Measurements from ENCODE around the gene CFP. TPM values are rescaled to one million over a fixed set of nuclear protein-coding genes. Genes with fewer than 3 reads are reported as not detected.

CFP gene
- total and polyA plus RNA-seq, 2 donors (not counting 1 experiment from before 2014, with no cell fraction given), result 0.59 to 3.8 TPM

GRCh38 chrX:47573341-47574075 is 56.2 kb downstream of the CFP start:
- Histone ChIP-seq H3K9me3 (ENCODE audit: control extremely low read depth in 1 of 3, control insufficient read depth in 2 of 3, insufficient read depth in 1 of 3, low read length in 2 of 3) (no peaks in the 10 kb centered on the region), H3K4me2 (replicated peaks; ENCODE audit: low read depth, low read length, poor library complexity, severe bottlenecking) (no peak overlapping the region), H4K20me1 (ENCODE audit: control insufficient read depth, insufficient read depth, low read length, poor library complexity, severe bottlenecking) (peaks cover 6% of the 10 kb centered on the region), H3K4me1 (ENCODE audit: control insufficient read depth in 2 of 2, insufficient read depth in 2 of 2, low read length in 2 of 2) (no peaks in the 10 kb centered on the region), H3K79me2 (ENCODE audit: control insufficient read depth, insufficient read depth, low read length) (no peaks in the 10 kb centered on the region), H3K9ac (ENCODE audit: low read length) (no peak overlapping the region), H2AFZ (ENCODE audit: insufficient read depth, low read depth, low read length, poor library complexity, severe bottlenecking) (no peak overlapping the region), H3K27ac (ENCODE audit: low read length in 2 of 2) (no peak overlapping the region), H3K27me3 (replicated peaks in 1 of 4; ENCODE audit: control extremely low read depth in 1 of 4, control insufficient read depth in 3 of 4, insufficient read depth in 4 of 4, low read length in 3 of 4) (peaks cover 0 to 7% (median 0%) of the 10 kb centered on the region in 4 experiments), H3K36me3 (replicated peaks in 1 of 2; ENCODE audit: control extremely low read depth in 1 of 2, control insufficient read depth in 1 of 2, extremely low read depth in 1 of 2, insufficient read depth in 2 of 2, low read length in 1 of 2) (peaks cover 0 to 24% of the 10 kb centered on the region in 2 experiments), H3K4me3 (ENCODE audit: control extremely low read depth in 1 of 5, extremely low read depth in 1 of 5, insufficient read depth in 1 of 5, low read depth in 2 of 5, low read length in 4 of 5) (no peak overlapping the region)
- POLR2A ChIA-PET, result interaction anchor here (0.6 kb wide), 2 partner anchors 11 to 78 kb away, joined by 3 to 4 read pairs; no protein-coding TSS in a partner anchor
- Mint-ChIP-seq H3K4me1 (peaks cover 3% of the 10 kb centered on the region), H3K27me3 (peaks cover 19% of the 10 kb centered on the region), H3K27ac (no peak overlapping the region), H3K4me3 (no peak overlapping the region), H3K9me3 (ENCODE audit: insufficient read depth) (no peaks in the 10 kb centered on the region)
- intact Hi-C loops (cut with micrococcal nuclease), result no loop called here
- ATAC-seq (ENCODE audit: low read depth) (no peak), DNase-seq (no peak)
- TF ChIP-seq EZH2 (IDR thresholded peaks at IDR 0.05; ENCODE audit: borderline replicate concordance, insufficient read depth, low read depth, low read length, poor library complexity, severe bottlenecking) (no peak), CTCF (IDR thresholded peaks at IDR 0.05) (no peak)
- CTCF ChIA-PET, result no interaction called here
- whole genome bisulfite sequencing (ENCODE audit: insufficient coverage), result 75% methylated on average over 17 of the region's 20 CpGs

Small RNA genes lying within 50 kb of the gene (small RNA-seq; reads per million reads assigned to genes)
- gene MIR4769 (ENCODE audit: insufficient read length, low read depth, low replicate concordance), result not detected

Other genes with a start within 250 kb of the CFP start
- 17.4 and 18.9 TPM in 2 replicates for gene ZNF41, start 146.7 kb downstream of the CFP start, total RNA-seq
- gene ZNF41, start 146.7 kb downstream of the CFP start, polyA plus RNA-seq, result 5.5 and 5.7 TPM in 2 replicates
- 103 and 127 TPM in 2 replicates for gene ARAF, start 68.7 kb downstream of the CFP start, total RNA-seq
- gene ARAF, start 68.7 kb downstream of the CFP start, polyA plus RNA-seq, result 97.9 and 116 TPM in 2 replicates
- gene TIMP1, start 47.5 kb downstream of the CFP start, total RNA-seq, result 6.9 and 8.8 TPM in 2 replicates
- 12.8 and 13.7 TPM in 2 replicates for gene TIMP1, start 47.5 kb downstream of the CFP start, polyA plus RNA-seq
- gene SYN1, start 10.1 kb downstream of the CFP start, total RNA-seq, result not detected in 2 replicates
- gene SYN1, start 10.1 kb downstream of the CFP start, polyA plus RNA-seq, result not detected in 2 replicates
- gene ELK1, start 20.6 kb upstream of the CFP start, total RNA-seq, result 20.8 and 22.7 TPM in 2 replicates
- gene ELK1, start 20.6 kb upstream of the CFP start, polyA plus RNA-seq, result 14.2 and 18.4 TPM in 2 replicates
- 177 and 183 TPM in 2 replicates for gene UXT, start 29.2 kb upstream of the CFP start, total RNA-seq
- gene UXT, start 29.2 kb upstream of the CFP start, polyA plus RNA-seq, result 169 and 238 TPM in 2 replicates
- gene ZNF81, start 207.0 kb upstream of the CFP start, total RNA-seq, result 15.3 and 17.7 TPM in 2 replicates
- 3.5 and 5.4 TPM in 2 replicates for gene ZNF81, start 207.0 kb upstream of the CFP start, polyA plus RNA-seq

Measured in B cell (primary cell).